Measurements from ENCODE around the gene CAPN14.

Gene CAPN14

GRCh38 chr2:31192851-31193392, 24.4 kb downstream of the CAPN14 start:
- in situ Hi-C loops (cut with HindIII; ENCODE audit: low sequenced_read_pairs), result no loop called here

DNA sequence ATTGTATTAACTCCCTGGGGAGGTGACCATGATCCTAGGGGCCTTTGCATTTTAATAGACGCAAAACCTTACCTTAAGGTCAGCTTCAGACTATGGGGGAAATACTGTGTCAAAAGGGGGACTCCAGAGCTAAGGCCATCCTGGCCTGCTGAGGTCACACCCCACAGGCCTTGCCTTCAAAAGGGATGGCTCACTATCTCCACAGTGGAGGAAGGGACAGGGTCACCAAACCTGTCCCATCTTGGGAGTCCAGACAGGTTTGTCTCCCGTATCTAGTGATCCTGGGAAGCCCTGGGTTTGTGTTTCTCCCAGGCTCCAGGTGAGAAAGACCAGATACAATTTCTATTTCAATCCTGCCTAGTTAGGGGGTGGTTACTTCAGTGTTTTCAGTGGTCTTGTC, 24.9 kb downstream of the CAPN14 start:
- in situ Hi-C loops (cut with HindIII; ENCODE audit: low sequenced_read_pairs), result no loop called here
- DNase-seq (ENCODE audit: low read depth), result no peak
- TF ChIP-seq, protein P1, sequence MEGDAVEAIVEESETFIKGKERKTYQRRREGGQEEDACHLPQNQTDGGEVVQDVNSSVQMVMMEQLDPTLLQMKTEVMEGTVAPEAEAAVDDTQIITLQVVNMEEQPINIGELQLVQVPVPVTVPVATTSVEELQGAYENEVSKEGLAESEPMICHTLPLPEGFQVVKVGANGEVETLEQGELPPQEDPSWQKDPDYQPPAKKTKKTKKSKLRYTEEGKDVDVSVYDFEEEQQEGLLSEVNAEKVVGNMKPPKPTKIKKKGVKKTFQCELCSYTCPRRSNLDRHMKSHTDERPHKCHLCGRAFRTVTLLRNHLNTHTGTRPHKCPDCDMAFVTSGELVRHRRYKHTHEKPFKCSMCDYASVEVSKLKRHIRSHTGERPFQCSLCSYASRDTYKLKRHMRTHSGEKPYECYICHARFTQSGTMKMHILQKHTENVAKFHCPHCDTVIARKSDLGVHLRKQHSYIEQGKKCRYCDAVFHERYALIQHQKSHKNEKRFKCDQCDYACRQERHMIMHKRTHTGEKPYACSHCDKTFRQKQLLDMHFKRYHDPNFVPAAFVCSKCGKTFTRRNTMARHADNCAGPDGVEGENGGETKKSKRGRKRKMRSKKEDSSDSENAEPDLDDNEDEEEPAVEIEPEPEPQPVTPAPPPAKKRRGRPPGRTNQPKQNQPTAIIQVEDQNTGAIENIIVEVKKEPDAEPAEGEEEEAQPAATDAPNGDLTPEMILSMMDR (IDR thresholded peaks at IDR 0.05; ENCODE audit: low read depth, low read length, missing control alignments), result no peak
- H3K4me3 ChIP-seq (ENCODE audit: low read depth, low read length), result no peak overlapping the region

More at GRCh38 chr2:31192851-31193392, 24.4 kb downstream of the CAPN14 start:
- TF ChIP-seq, protein P1 (IDR thresholded peaks at IDR 0.05; ENCODE audit: low read depth, low read length, missing control alignments), result no peak
- no peak overlapping the region for H3K4me3 ChIP-seq (ENCODE audit: low read depth, low read length)
- no peak for DNase-seq (ENCODE audit: low read depth)

DNA sequence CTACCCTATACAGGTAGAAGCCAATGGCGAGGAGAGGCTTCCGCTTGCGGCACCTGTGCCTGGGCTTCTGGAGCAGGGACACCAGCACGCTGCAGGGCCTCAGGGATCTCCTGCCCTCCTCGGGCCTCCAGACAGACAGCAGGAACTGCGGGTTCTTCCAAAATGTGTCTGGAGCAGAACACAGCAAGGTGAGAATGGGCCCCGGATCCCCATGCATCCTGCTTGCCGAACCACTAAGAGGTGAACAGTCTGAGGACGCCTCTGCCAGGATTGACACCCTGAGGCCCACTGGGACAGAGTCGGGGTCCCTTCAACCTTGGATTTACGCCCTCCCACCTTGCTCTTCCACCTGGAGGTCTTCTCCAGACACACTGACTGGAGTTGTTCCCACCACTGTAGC, 25.4 kb downstream of the CAPN14 start:
- DNase-seq (ENCODE audit: low read depth), result no peak
- no peak overlapping the region for H3K4me3 ChIP-seq (ENCODE audit: low read depth, low read length)
- in situ Hi-C loops (cut with HindIII; ENCODE audit: low sequenced_read_pairs), result no loop called here
- TF ChIP-seq, protein P1 (IDR thresholded peaks at IDR 0.05; ENCODE audit: low read depth, low read length, missing control alignments), result no peak

GRCh38 chr2:31190188-31190587, 27.1 kb downstream of the CAPN14 start:
- in situ Hi-C loops (cut with HindIII; ENCODE audit: low sequenced_read_pairs), result no loop called here
- no peak for DNase-seq (ENCODE audit: low read depth)
- no peak overlapping the region for H3K4me3 ChIP-seq (ENCODE audit: low read depth, low read length)
- TF ChIP-seq, protein P1 (IDR thresholded peaks at IDR 0.05; ENCODE audit: low read depth, low read length, missing control alignments), result no peak

DNA sequence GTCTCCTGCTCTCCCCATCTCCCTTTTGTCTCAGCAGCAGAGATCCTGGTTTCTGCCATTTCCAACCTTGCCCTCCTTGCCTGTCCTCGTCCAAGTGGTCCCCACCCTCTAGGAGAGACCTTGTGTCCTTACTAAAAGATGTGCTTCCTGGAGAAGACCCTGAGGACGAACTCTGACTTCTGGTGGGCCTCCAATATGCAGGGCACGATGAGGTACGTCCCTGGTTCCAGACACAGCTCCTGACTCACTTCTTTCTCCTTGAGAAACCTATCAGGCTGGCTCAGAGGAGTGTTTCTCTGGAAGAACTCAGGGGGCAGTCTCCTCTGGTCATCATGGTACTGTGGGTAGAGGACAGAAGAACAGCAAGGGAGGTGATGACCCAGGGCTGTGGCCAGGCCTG, 28.2 kb downstream of the CAPN14 start:
- no peak for DNase-seq (ENCODE audit: low read depth)
- H3K4me3 ChIP-seq (ENCODE audit: low read depth, low read length), result no peak overlapping the region
- TF ChIP-seq, protein P1 (IDR thresholded peaks at IDR 0.05; ENCODE audit: low read depth, low read length, missing control alignments), result no peak
- in situ Hi-C loops (cut with HindIII; ENCODE audit: low sequenced_read_pairs), result no loop called here

DNA sequence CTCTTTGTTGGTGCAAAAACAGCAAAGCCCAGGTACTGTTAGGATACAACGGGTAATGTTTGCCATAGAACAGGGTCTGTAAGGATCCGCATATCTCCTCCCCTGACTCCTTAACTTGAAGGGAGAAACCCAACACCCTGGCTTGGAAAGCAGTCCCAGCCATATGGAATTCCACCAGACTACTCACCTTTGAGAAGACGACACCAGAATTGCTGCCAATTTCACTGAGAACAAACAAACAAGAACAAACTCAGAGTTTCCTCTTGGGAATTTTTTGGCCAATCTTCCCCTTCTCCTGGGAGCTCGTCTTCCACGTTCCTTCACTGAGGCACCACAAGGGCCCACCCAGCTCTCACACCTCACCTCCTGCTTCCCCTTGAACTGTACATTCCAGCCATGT, 29.2 kb downstream of the CAPN14 start:
- TF ChIP-seq, protein P1 (IDR thresholded peaks at IDR 0.05; ENCODE audit: low read depth, low read length, missing control alignments), result no peak
- no peak overlapping the region for H3K4me3 ChIP-seq (ENCODE audit: low read depth, low read length)
- DNase-seq (ENCODE audit: low read depth), result no peak
- in situ Hi-C loops (cut with HindIII; ENCODE audit: low sequenced_read_pairs), result no loop called here

All from astrocyte of the cerebellum (primary cell).